Mucosa of descending colon (tissue), 3 donors: Measurements from ENCODE around the gene FNDC11. TPM values are rescaled to one million over a fixed set of nuclear protein-coding genes. Genes with fewer than 3 reads are reported as not detected.
"Not testable (repeated sequence)": the region's sequence is repeated elsewhere in the genome, so short reads cannot be mapped to it uniquely, and the experiment has no call there.

Source experiments
- ATAC-seq: fragments of 200-7000 bp; cut with Tn5 transposase; one replicate; pipeline ENCODE4 v1.9.1; 2020; ENCODE audit warnings: mild to moderate bottlenecking, moderate library complexity
- DNase-seq, 3 donors: peaks; one replicate each; pipeline ENCODE4 v3.0.0-alpha.2; 2020
- H3K36me3 ChIP-seq: fragments of 200-600 bp; one replicate; pipeline ENCODE4 v1.8.0; 2021; ENCODE audit warnings: low read depth, mild to moderate bottlenecking
- H3K4me1 ChIP-seq: fragments of 200-600 bp; one replicate; pipeline ENCODE4 v1.8.0; 2021; ENCODE audit warnings: low read depth, mild to moderate bottlenecking
- H3K4me3 ChIP-seq: fragments of 200-600 bp; one replicate; pipeline ENCODE4 v1.8.0; 2021; ENCODE audit warnings: mild to moderate bottlenecking
- H3K9me3 ChIP-seq: fragments of 200-600 bp; one replicate; pipeline ENCODE4 v1.8.0; 2021; ENCODE audit warnings: mild to moderate bottlenecking
- intact Hi-C, 2 donors: fragments of 100-400 bp; cut with DNase I in 1 of 2; cut with micrococcal nuclease in 1 of 2; formaldehyde crosslinking; loops; one replicate each; pipeline versions ENCODE4 v1.11.0 to v1.11.1; 2022; cut with DNase I, micrococcal nuclease
- total RNA-seq, 3 donors: library from RNA; stranded (reverse); fragmentation: NEBNext Ultra II Directional in 2 of 3; extraction: Animal tissue kit (Norgen Biotek cat#: 25700) in 2 of 3; gene quantifications; one replicate each; pipeline versions ENCODE4 v1.2.1 to v1.2.4, GENCODE V29; 2021 to 2023
- TF ChIP-seq, protein P1 (sequence below): fragments of 200-600 bp; IDR thresholded peaks from one replicate; pipeline ENCODE4 v1.8.0; 2022; ENCODE audit warnings: antibody characterized with exemption, mild to moderate bottlenecking
- donor health status: DM: no; HTN: no; CAD: no; lungs with moderate emphysema.
- donor health status: DM: no; HTN: no; CAD: no.
- donor health status: DM: no; HTN: yes; CAD: no.

The FNDC11 gene
- total RNA-seq, 3 donors from 2014 or later, result 0.19 to 0.25 TPM; not detected in 1

DNA sequence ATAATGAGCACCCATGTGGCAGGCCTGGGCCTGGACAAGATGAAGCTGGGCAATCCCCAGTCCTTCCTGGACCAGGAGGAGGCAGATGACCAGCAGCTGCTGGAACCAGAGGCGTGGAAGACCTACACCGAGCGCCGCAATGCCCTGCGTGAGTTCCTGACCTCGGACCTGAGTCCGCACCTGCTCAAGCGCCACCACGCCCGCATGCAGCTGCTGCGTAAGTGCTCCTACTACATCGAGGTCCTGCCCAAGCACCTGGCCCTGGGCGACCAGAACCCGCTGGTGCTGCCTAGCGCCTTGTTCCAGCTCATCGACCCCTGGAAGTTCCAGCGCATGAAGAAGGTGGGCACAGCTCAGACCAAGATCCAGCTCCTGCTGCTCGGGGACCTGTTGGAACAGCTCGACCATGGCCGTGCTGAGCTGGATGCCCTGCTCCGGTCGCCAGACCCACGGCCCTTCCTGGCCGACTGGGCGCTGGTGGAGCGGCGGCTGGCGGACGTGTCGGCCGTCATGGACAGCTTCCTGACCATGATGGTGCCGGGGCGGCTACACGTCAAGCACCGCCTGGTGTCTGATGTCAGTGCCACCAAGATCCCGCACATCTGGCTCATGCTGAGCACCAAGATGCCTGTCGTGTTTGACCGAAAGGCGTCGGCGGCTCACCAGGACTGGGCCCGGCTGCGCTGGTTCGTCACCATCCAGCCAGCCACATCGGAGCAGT, 1.9 kb downstream of the FNDC11 start:
- H3K9me3 ChIP-seq, result no peaks in the 10 kb centered on the region
- TF ChIP-seq, protein P1, sequence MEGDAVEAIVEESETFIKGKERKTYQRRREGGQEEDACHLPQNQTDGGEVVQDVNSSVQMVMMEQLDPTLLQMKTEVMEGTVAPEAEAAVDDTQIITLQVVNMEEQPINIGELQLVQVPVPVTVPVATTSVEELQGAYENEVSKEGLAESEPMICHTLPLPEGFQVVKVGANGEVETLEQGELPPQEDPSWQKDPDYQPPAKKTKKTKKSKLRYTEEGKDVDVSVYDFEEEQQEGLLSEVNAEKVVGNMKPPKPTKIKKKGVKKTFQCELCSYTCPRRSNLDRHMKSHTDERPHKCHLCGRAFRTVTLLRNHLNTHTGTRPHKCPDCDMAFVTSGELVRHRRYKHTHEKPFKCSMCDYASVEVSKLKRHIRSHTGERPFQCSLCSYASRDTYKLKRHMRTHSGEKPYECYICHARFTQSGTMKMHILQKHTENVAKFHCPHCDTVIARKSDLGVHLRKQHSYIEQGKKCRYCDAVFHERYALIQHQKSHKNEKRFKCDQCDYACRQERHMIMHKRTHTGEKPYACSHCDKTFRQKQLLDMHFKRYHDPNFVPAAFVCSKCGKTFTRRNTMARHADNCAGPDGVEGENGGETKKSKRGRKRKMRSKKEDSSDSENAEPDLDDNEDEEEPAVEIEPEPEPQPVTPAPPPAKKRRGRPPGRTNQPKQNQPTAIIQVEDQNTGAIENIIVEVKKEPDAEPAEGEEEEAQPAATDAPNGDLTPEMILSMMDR, result no peak
- no peak overlapping the region for H3K4me3 ChIP-seq
- H3K4me1 ChIP-seq, result no peaks in the 10 kb centered on the region
- DNase-seq, result no peak
- intact Hi-C loops, result no loop called here
- ATAC-seq, result no peak
- H3K36me3 ChIP-seq, result no peaks in the 10 kb centered on the region

DNA sequence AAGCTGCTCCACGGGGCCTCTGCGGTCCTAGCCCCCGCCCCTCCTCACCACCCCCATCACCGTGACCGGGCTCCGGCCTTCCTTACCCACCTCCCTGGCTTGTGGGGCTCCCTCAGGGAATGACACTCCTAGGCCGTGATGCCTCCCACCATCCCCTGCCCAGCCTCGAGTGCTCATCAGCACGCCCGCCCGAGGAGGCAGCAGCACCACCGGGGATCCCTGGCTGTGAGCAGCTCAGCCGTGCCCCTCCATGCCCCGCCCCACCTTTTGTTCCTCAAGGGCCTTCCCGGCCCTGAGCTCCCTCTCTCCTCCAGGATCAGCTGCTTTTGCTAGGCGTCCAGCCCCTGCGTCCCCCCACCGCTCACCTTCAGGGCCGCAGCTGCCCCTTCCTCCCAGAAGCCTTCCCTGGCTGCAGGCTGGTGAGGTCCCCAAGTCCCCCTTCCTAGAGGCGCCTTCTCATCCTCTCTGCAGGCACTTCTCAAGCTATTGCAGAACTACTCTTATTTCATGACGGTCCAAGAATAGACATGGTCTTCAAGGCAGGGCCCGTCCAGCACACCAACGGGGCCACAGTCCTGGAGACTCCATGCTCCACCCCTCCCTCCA, 3.0 kb downstream of the FNDC11 start:
- TF ChIP-seq, protein P1, result no peak
- no peak for ATAC-seq
- no peak for DNase-seq
- intact Hi-C loops, result no loop called here
- Histone ChIP-seq H3K9me3 (no peaks in the 10 kb centered on the region), H3K4me3 (no peak overlapping the region), H3K36me3 (no peaks in the 10 kb centered on the region), H3K4me1 (no peaks in the 10 kb centered on the region)

DNA sequence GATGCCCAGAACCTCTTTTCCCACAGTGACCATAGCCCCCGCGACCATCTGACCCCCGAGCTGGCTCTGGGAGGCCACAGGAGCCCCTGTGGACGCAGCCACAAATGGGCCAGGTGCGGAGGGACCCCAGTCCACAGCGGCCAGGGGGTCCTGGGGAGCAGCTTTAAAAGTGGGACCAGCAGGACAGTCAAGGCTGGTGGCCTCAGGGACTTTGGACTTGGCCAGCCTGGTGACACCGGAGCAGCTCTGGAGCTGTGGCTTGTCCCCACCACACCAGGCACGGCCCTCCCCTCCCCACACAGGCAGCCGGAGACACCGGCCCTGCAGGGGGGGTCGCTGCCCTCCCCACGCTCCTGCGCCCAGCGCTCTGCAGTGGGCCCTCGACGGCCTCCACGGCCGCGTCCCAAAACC, 3.5 kb downstream of the FNDC11 start:
- Histone ChIP-seq H3K9me3 (no peaks in the 10 kb centered on the region), H3K4me1 (no peaks in the 10 kb centered on the region), H3K36me3 (no peaks in the 10 kb centered on the region), H3K4me3 (no peak overlapping the region)
- DNase-seq, result no peak
- no peak for ATAC-seq
- TF ChIP-seq, protein P1, result no peak
- intact Hi-C loops, result no loop called here

DNA sequence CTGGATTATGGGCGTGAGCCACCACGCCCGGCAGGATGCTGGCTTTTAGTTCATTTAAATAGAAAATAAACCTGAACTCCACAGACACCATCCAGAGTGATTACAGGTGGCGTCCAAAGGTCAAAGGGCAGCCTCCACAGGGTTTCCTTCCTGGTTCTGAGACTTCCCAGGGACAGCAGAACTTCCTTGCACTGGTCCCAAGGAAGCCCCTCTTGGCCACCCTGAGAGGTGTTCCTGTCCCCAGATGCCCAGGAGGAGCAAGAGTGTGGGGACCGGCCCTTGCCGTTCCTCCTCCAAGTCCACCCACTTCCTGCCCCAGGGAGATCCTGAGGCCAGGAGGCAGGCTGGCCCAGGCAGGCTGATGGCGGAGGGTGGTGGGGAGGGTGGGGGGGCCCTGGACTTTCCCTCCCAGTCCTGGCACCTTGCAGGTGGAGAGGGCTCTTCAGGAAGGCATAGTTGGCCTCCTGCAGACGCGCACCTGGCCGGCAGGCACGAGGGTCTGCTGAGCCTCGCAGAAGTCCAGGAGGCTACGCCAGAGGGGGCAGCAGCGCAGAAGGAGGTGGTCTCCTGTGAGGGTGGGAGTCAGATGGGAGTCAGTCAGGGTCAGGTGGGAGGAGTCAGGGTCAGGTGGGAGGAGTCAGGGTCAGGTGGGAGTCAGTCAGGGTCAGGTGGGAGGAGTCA, 5.0 kb downstream of the FNDC11 start:
- DNase-seq, result peak in 1 of 3 donors; percentile 65
- TF ChIP-seq, protein P1, result no peak
- peak; percentile 46 for ATAC-seq

DNA sequence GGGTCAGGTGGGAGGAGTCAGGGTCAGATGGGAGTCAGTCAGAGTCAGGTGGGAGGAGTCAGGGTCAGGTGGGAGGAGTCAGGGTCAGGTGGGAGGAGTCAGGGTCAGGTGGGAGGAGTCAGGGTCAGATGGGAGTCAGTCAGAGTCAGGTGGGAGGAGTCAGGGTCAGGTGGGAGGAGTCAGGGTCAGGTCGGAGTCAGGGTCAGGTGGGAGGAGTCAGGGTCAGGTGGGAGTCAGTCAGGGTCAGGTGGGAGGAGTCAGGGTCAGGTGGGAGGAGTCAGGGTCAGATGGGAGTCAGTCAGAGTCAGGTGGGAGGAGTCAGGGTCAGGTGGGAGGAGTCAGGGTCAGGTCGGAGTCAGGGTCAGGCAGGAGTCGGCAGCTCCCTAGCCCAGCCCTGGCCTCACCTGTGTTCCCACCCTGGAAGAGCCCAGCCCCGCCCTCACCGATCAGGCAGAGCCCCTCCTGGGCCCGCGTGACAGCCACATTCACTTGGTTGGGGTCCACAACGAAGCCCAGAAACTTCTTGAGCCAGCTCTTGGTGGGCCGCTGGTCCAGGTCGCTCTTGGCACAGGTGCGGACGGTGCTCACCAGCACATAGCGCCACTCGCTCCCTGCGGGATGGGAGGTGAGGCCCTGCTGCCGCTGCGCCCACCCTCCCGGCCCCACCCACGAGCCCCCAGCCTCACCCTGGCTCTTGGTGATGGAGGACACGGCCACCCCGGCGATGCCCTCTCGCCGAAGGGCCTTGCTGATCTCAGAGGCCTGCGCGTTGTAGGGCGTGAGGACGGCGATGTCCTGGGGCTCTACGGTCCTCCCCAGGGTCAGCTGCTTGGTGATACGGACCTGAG, 5.8 kb downstream of the FNDC11 start:
- H3K4me3 ChIP-seq, DNase-seq, H3K4me1 ChIP-seq, H3K9me3 ChIP-seq, H3K36me3 ChIP-seq, intact Hi-C loops, ATAC-seq: not testable (repeated sequence)

More for the DNA sequence above, 5.0 kb downstream of the FNDC11 start:
- Histone ChIP-seq H3K4me1 (no peaks in the 10 kb centered on the region), H3K9me3 (no peaks in the 10 kb centered on the region), H3K36me3 (no peaks in the 10 kb centered on the region), H3K4me3 (no peak overlapping the region)
- intact Hi-C loops, result no loop called here
